ENCODE results near the gene JPH2.

JPH2 gene

DNA sequence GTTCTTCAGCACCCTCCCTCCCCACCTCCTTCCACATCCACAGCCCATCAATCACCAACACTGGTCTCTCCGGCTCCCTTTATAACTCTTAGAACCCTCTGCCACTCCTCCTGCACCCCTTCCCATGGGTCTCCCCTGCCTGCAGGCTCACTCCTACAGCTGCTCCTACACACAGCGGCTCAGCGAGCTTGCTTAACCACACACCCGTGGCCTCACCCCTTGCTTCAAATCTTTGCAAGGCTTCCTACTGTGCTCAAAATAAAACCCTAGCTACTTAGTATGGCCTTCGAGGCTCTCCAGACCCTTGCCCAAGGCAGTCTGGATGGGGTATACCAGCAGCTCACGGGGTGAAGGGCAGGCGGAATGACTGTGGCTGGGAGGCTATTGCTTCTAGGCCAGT, 63.7 kb downstream of the JPH2 start:
- no peak overlapping the region for H3K4me3 ChIP-seq (ENCODE audit: low read length)
- H3K27ac ChIP-seq (ENCODE audit: low read depth, low read length) = peak overlapping the region; percentile 57
- H3K27me3 ChIP-seq (ENCODE audit: control insufficient read depth, insufficient read depth, low read length) = no peaks in the 10 kb centered on the region

DNA sequence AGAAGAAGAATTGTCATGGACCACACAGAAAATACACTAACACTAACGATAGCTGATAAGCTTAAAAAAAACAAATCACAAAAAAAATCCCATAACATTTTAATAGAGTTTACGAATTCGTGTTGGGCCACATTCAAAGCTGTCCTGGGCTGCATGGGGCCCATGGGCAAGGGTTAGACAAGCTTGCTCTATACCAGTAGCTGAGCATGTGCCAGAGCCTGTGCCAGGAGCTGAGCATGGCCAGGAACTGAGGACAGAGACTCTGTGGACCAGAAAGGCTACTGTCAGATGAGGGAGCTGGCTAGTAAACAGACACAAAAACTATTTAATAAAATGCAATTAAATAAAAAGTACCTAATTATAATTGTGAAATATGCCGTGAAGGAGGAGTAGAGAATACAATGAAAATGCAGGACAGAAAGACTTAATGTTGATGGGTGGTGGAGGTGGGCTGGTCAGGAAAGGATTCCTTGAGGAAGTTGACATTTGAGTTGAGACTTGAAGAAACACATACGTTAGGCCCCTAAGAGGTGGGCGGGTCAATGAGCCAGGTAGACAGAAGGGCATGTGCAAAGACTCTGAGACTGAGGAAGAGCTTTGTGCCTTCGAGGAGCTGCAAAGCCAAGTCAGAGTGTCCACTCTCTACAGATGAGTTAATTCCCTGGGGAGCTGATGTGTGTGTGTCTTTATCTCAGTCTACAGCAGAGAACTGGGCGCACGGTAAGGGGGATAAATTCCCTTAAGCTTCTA, 66.1 kb downstream of the JPH2 start:
- no peaks in the 10 kb centered on the region for H3K27me3 ChIP-seq (ENCODE audit: control insufficient read depth, insufficient read depth, low read length)
- H3K36me3 ChIP-seq (ENCODE audit: control insufficient read depth, insufficient read depth, low read length) = no peaks in the 10 kb centered on the region
- H3K4me3 ChIP-seq (ENCODE audit: low read length) = no peak overlapping the region
- H3K27ac ChIP-seq (ENCODE audit: low read depth, low read length) = peak overlapping the region; percentile 54
- H3K9ac ChIP-seq (ENCODE audit: low read length) = no peak overlapping the region
- H3K4me1 ChIP-seq (ENCODE audit: control insufficient read depth, insufficient read depth, low read length) = peaks cover 37% of the 10 kb centered on the region

More for the DNA sequence above, 63.7 kb downstream of the JPH2 start:
- Histone ChIP-seq H3K4me1 (ENCODE audit: control insufficient read depth, insufficient read depth, low read length) (peaks cover 21% of the 10 kb centered on the region), H3K36me3 (ENCODE audit: control insufficient read depth, insufficient read depth, low read length) (no peaks in the 10 kb centered on the region), H3K9ac (ENCODE audit: low read length) (no peak overlapping the region)

DNA sequence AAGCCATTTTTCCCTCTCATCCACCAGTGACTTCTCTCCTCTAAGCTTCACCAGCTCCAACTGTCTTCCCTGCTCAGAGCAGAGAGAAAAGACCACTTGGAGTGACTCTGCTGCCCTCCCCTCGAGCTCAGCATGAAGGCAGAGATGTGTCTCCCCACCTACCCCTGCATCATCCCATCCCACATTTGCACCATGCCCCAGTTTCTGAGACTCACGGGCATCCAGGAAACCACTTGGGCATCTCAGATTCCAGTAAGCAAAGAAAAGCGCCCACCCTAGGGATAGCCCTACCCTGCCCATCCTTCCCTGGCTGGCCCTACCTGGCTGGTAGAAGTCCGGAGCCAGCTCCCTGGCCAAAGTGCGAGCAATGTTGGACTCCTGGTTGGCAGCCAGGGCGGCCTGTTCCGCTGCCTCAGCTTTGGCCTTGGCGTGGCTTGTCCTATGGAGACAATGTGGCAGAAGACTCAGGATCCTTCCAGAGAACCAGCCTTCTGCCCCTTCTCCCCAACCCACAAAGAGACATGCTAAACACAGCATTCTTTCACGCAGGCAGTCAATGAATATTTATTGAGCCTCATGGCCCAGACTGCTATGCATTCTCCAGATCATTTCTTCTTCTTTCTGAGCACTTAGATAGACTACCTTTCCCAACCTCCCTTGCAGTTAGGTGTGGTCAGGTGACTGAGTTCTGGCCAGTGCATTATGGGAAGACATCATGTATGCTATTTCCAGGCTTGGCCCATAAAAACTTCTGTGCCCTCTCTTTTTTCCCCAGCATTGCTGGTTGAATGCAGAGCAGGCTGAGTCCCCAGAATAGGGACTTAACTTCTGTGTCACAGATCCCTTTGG, 68.6 kb downstream of the JPH2 start:
- H3K27me3 ChIP-seq (ENCODE audit: control insufficient read depth, insufficient read depth, low read length) = no peaks in the 10 kb centered on the region
- no peak overlapping the region for H3K9ac ChIP-seq (ENCODE audit: low read length)
- peaks cover 36% of the 10 kb centered on the region for H3K4me1 ChIP-seq (ENCODE audit: control insufficient read depth, insufficient read depth, low read length)
- H3K4me3 ChIP-seq (ENCODE audit: low read length) = no peak overlapping the region
- H3K36me3 ChIP-seq (ENCODE audit: control insufficient read depth, insufficient read depth, low read length) = peaks cover 4% of the 10 kb centered on the region
- H3K27ac ChIP-seq (ENCODE audit: low read depth, low read length) = peak overlapping the region; percentile 51

DNA sequence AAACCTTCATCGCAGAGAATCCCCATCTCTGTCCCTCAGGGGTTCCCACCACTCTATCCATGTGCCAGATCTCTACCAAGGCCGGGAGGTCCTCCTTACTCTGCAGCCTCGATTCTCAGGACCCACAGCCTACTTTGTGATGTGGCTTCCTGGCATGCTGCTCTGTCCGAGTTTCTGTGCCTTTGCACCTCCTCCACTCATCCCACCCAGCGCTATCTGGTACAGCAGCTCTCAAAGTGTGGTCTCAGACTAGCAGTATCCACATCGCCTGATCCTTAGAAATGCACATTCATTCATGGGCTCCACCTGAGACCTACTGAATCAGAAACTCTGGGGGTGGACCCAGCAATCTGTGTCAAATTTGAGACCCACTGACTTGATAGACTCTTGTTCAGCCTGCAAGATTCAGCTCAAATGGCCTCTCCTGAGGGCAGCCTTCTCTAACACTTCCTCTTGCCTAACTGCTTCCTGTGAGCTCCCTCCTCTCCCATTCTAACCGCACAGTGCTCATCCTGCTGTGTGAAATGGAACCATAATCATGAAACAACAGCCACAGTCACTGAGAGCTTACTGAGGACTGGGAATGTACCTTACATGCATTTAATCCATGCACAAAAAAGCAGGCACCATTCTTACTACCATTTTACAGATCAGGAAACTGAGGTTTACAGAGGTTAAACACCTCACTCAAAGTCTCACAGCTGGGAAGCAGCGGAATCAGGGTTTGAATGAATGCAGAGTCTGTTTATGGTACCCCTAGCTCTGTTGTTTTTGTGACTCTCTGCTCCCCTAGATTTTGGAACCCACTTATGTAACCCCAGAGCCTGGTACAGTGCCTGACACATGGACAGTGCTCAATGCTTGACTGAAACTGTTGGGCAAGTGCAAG, 69.4 kb downstream of the JPH2 start:
- H3K27me3 ChIP-seq (ENCODE audit: control insufficient read depth, insufficient read depth, low read length) = no peaks in the 10 kb centered on the region
- H3K4me1 ChIP-seq (ENCODE audit: control insufficient read depth, insufficient read depth, low read length) = peaks cover 28% of the 10 kb centered on the region
- H3K4me3 ChIP-seq (ENCODE audit: low read length) = no peak overlapping the region
- H3K27ac ChIP-seq (ENCODE audit: low read depth, low read length) = peak overlapping the region; percentile 42
- no peak overlapping the region for H3K9ac ChIP-seq (ENCODE audit: low read length)
- peaks cover 4% of the 10 kb centered on the region for H3K36me3 ChIP-seq (ENCODE audit: control insufficient read depth, insufficient read depth, low read length)

DNA sequence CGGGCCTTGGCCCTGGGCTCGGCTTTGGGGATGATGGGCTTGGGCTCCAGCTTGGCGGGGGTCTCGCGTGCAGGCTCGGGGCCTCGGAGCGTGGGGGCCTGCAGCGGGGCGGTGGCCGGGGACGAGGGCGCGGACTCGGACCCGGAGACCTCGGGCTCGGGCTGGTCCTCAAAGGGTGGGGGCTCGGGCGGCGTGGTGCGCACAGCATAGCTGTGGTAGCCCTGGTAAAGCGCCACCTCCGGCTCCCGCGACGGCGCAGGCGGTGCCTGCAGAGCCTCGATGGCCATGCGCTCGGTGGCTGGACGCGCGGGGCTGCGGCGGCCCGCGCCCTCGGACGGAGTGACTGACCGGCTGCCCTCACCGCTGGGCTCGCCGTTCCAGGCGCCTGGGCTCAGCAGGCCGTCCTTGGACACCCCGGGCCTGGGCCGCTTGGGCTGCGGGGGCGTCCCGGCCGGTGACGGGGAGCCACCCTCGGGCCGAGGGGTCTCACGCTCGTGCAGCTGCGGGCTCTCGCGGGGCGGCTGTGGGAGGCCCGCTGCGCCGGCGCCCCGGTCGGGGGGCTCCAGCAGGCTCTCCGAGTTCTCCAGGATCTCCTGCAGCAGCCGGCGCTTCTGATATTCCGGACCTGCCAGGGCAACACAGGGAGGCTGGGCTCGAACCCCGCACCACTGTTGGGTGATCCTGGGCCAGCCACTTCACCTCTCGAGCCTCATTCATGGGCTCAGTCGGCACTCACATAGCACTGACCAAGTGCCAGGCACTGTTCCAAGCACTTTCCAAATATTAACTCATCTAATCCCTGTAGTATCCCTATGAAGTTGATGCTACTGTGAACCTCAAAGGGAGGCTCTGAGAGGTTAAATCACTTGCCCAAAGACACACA, 71.0 kb downstream of the JPH2 start:
- Histone ChIP-seq H3K27ac (ENCODE audit: low read depth, low read length) (peak overlapping the region; percentile 68), H3K4me1 (ENCODE audit: control insufficient read depth, insufficient read depth, low read length) (peaks cover 27% of the 10 kb centered on the region), H3K27me3 (ENCODE audit: control insufficient read depth, insufficient read depth, low read length) (peaks cover 1% of the 10 kb centered on the region), H3K36me3 (ENCODE audit: control insufficient read depth, insufficient read depth, low read length) (peaks cover 4% of the 10 kb centered on the region), H3K4me3 (ENCODE audit: low read length) (no peak overlapping the region), H3K9ac (ENCODE audit: low read length) (no peak overlapping the region)

DNA sequence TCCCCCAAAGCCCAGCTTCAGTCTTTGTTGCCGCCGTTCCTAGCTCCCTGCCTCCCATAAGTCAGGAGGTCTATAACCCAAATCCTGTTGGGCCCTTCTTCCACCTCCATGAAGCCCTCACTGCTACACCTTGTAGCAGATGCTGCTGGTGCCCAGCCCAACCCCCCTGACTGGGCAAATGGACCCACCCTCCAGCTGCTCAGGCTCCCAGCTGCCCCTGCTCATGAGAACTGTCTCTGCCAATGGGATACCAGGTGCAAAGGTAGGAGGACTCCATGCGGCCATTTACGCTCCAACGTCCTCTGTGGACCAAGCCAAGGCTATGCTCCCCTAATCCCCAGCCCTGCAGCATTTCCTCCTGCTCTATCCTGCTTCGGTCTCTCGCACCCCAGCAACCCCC, 71.8 kb downstream of the JPH2 start:
- peaks cover 25% of the 10 kb centered on the region for H3K4me1 ChIP-seq (ENCODE audit: control insufficient read depth, insufficient read depth, low read length)
- peak overlapping the region; percentile 12 for H3K27ac ChIP-seq (ENCODE audit: low read depth, low read length)
- peaks cover 4% of the 10 kb centered on the region for H3K36me3 ChIP-seq (ENCODE audit: control insufficient read depth, insufficient read depth, low read length)
- peaks cover 1% of the 10 kb centered on the region for H3K27me3 ChIP-seq (ENCODE audit: control insufficient read depth, insufficient read depth, low read length)
- H3K9ac ChIP-seq (ENCODE audit: low read length) = no peak overlapping the region
- H3K4me3 ChIP-seq (ENCODE audit: low read length) = no peak overlapping the region

DNA sequence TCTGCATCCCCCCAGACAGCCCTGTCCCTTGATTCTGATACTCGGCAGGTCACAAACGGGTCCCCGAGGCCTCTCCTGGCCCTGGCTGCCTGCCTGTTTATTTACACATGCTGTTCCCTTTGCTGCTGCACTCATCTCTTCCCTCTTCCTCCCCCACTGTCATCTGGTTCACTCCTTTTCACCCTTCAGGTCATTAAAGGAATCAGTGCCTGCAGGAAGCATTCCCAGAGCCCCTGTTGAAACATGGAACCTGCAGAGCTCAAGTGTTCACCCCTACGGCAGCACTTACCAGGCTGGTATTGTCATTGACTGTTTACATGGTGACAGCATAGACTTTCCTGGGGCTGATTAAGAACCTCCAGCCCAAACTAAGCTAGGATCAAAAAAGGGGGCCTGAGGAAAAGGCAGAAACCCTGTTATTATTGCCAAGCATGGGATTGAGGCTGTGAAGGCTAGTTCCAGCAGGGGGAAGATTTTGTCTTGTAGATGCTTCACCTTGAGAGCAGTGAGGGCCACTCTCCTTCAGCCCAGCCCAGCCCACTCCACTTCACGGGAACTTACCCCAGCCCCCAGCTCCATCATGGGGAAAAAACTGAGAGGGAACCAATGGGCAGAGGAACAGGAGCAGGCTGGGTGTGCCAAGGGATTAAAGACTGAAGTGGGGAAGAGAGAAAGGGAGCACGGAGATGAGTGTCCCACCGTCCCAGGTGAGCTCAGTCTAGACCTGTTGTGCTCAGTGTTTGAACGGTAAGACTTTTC, 73.2 kb downstream of the JPH2 start:
- peaks cover 25% of the 10 kb centered on the region for H3K4me1 ChIP-seq (ENCODE audit: control insufficient read depth, insufficient read depth, low read length)
- no peak overlapping the region for H3K9ac ChIP-seq (ENCODE audit: low read length)
- no peak overlapping the region for H3K4me3 ChIP-seq (ENCODE audit: low read length)
- peak overlapping the region; percentile 67 for H3K27ac ChIP-seq (ENCODE audit: low read depth, low read length)
- H3K36me3 ChIP-seq (ENCODE audit: control insufficient read depth, insufficient read depth, low read length) = peaks cover 4% of the 10 kb centered on the region
- peaks cover 1% of the 10 kb centered on the region for H3K27me3 ChIP-seq (ENCODE audit: control insufficient read depth, insufficient read depth, low read length)

DNA sequence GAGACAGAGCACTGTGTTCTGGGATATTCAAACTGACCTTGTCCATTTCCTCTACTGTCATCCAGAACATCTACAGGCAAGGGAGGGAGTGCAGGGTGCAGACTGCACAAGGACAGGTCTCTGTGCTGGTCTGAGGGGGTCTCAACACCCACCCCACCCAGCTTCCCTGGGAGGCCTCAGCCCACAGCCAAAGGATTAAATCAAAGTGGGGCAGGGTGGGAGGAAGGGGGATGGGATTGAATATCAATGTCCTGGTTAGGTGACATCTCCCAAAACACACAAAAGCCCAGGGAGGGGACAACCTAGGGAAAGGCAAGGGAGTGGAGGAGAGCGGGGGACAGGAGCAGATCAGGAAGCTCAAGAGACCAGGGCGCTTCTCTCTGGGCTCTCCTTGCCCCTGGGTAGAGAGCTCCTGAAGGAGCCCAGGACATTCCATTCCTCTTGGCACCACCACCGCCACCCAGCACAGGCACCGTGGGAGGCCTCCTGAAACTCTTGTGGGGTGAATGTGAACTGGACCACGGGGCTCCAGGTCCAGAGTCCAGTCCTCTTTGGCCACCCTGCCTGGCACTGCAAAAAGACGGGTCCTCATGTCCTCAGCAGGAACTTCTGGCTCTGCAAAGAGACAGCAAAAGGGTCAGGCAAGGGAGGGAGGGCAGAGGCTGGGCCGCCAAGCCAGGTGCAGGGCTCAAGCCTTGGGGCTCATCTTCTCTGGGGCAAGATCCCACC, 73.9 kb downstream of the JPH2 start:
- Histone ChIP-seq H3K27me3 (ENCODE audit: control insufficient read depth, insufficient read depth, low read length) (peaks cover 1% of the 10 kb centered on the region), H3K36me3 (ENCODE audit: control insufficient read depth, insufficient read depth, low read length) (peaks cover 4% of the 10 kb centered on the region), H3K9ac (ENCODE audit: low read length) (no peak overlapping the region), H3K4me1 (ENCODE audit: control insufficient read depth, insufficient read depth, low read length) (peaks cover 25% of the 10 kb centered on the region), H3K4me3 (ENCODE audit: low read length) (no peak overlapping the region), H3K27ac (ENCODE audit: low read depth, low read length) (peak overlapping the region; percentile 67)

DNA sequence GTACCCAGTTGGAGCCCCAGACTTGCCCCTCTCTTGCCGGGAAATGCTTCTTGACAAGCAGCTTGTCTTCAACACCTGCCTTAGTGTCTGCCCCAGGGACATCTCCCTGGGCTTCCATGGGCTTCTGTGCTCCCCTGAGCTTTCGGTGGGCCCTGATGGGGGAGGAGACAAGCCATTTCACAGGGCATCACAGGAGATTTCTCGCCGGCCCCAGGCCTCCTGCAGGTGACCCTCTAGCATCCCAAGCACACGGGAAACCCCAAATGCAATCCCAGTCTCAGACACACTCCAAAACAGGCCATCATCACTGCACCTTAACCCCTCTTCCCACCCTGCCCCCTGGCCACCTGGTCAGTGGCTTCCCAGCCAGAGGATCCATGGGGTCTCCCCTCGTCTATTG, 74.5 kb downstream of the JPH2 start:
- H3K4me1 ChIP-seq (ENCODE audit: control insufficient read depth, insufficient read depth, low read length) = peaks cover 19% of the 10 kb centered on the region
- peak overlapping the region; percentile 67 for H3K27ac ChIP-seq (ENCODE audit: low read depth, low read length)
- H3K9ac ChIP-seq (ENCODE audit: low read length) = no peak overlapping the region
- H3K36me3 ChIP-seq (ENCODE audit: control insufficient read depth, insufficient read depth, low read length) = peaks cover 4% of the 10 kb centered on the region
- H3K4me3 ChIP-seq (ENCODE audit: low read length) = no peak overlapping the region
- peaks cover 1% of the 10 kb centered on the region for H3K27me3 ChIP-seq (ENCODE audit: control insufficient read depth, insufficient read depth, low read length)

DNA sequence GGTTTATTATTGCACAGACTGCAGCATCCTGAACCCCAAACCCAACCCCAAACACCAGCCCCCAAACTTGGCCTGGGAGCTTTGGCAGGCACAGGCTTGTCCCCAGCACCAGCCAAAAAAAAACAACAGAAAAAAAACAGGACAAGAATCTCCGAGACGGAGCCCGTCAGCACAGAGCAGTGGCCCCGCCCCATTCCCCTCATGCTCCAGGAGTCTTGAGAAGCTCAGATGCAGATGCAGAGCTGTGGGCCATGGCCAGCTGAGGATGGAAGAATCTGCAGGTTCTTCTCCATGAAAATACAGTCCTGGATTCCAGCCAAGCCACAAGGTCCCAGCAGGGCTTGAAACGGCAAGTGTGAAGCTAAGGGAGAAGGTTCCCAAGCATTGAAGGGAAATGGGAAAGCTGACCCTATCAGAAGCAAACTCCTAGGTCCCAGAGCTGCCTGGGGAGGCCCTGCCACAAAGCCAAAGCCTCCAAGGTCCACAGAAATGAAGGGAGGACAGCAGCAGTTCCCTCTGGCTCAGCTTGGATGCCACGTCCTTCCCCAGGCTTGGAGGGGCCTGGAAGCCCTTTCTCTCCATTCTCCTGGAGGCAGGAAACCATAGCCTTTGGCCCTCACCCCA, 75.2 kb downstream of the JPH2 start:
- Histone ChIP-seq H3K27me3 (ENCODE audit: control insufficient read depth, insufficient read depth, low read length) (peaks cover 1% of the 10 kb centered on the region), H3K27ac (ENCODE audit: low read depth, low read length) (peak overlapping the region; percentile 57), H3K4me1 (ENCODE audit: control insufficient read depth, insufficient read depth, low read length) (peaks cover 16% of the 10 kb centered on the region), H3K36me3 (ENCODE audit: control insufficient read depth, insufficient read depth, low read length) (peaks cover 4% of the 10 kb centered on the region), H3K9ac (ENCODE audit: low read length) (no peak overlapping the region), H3K4me3 (ENCODE audit: low read length) (no peak overlapping the region)
